ENCODE results near the gene VGLL4.

Gene VGLL4

GRCh38 chr3:11627612-11628011 is 16.1 kb downstream of the VGLL4 start:
- no peak for DNase-seq
- TF ChIP-seq GATA1 (IDR thresholded peaks at IDR 0.05; ENCODE audit: low read depth, low read length) (no peak), POLR2A (IDR thresholded peaks at IDR 0.05; ENCODE audit: low read length) (no peak)

DNA sequence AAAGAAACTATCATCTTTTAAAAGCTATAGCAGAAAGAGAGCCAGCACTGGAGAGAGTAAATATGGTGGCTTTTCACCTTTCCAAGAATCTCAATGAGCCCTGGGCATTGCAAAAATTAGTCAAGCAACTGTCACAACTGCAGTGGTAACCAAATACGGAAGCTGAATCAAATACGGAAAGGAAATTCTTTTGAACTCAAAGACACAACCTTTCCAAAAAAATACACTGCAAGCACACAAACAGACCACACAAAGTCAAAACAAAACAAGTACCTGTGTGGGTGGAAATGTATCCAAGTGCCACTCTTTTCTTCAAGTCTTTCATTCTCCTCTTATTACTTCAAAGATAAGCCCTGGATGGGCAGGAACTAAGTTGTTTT is 17.6 kb downstream of the VGLL4 start:
- DNase-seq = no peak
- no peak for TF ChIP-seq GATA1 (IDR thresholded peaks at IDR 0.05; ENCODE audit: low read depth, low read length)

DNA sequence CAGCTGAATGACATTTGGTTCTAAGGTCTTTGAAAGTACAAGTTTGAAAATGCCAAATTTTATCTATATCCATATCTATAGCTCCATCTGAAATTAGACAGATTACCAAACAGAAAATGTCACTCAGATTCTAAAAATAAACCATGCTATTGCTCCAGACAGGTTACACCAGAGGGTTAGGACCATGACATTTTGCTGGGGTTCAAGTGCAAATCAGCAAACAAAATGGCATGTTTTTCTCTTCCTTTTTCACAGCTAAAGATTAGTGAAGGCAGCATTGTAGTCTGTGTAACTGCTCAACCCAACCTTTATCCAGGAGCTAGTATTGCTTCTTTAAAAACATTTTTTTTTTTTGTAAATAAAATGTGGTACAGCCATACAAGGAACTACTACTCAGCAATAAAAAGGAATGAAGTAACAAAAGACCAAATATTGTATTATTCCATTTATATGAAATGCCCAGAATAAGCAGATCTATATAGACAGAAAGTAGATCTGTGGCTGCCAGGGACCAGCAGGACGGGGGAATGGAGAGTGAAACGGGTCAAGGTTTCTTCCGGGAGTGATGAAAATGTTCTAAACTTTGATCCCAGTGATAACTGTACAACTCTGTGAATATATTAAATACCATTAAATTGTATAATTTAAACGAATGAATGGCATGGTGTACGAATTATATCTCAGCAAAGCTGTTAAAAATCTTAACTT is 18.2 kb downstream of the VGLL4 start:
- DNase-seq = no peak
- no peak for TF ChIP-seq POLR2A (IDR thresholded peaks at IDR 0.05; ENCODE audit: low read length)

DNA sequence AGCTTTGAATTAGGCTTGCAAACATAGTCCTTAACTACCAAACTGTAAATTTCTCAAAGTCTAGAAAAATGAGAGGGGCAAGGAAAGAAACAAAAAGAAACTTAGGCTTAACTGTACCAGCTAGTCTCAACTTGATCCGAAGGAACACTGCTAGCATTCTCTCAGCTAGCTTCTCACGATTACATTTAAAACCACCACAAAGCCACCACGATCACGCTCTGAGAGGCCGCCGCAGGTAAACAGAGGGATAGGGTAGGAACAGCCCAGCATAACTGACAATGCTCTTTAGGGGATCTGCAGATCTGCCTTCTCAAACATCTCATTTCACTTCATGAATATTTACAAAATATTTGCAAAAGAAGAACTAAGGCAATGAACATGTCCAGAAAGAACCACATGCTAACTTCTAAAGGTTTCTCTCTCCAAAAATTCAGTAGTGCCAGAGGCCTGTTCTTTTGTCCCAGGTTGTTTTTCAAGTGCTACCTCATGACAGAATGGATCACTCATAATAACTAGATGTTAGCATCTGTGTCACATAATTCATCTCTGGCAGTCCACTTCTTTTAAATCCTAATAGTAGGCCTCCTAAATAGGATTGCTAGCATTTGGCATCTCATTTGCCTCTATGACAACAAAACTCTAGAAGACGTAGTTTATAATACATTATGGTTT is 18.9 kb downstream of the VGLL4 start:
- no peak for TF ChIP-seq POLR2A (IDR thresholded peaks at IDR 0.05; ENCODE audit: low read length)
- TF ChIP-seq GATA1 (IDR thresholded peaks at IDR 0.05; ENCODE audit: low read depth, low read length) = no peak
- DNase-seq = no peak

- no peak for DNase-seq
These were observed 19.6 kb downstream of the VGLL4 start for GRCh38 chr3:11624161-11624560.

DNA sequence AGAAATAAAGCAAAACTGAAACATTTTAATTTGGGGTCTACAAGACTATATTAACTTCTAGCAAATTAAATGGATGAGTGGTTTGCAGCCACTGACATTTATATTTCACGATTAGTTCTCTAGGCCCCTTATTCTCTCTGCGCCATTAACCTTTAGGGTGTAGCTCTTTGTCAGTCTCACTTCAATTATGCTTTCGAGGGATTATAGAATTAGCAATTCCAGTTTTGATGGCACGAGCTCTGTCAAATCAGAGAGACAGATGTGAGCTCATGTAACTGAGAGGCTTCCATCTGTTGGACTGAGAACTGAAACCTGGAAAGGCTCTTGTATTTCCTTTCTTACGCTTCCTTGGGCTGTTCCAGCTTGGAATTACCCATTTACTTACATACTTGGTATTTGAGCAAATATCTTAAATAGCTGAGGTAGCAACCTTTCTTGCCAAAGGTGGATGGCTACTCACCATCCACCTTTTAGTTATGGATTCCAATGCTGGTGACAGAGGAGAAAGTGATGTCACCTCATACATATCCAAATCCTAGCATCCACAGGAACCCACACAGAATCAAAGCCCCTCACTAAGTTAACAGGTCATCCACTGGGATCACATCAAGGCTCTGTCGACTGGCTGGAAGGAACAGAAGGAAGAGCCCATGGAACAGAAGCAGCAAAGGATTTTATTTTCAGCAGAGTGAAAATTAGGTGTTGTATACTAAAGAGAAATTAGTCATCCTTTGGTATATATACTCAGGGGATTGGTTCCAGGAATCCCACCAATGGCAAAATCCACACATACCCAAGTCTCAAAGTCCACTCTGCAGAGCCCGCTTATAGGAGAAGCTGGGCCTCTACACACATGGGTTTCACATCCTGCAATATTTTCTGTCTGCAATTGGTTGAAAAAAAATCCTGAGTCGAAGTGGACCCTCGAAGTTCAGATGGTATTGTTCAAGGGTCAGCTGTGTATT is 20.8 kb downstream of the VGLL4 start:
- DNase-seq = no peak
- TF ChIP-seq GATA1 (IDR thresholded peaks at IDR 0.05; ENCODE audit: low read depth, low read length) (no peak), POLR2A (IDR thresholded peaks at IDR 0.05; ENCODE audit: low read length) (no peak)

More at GRCh38 chr3:11624161-11624560, 19.6 kb downstream of the VGLL4 start:
- TF ChIP-seq GATA1 (IDR thresholded peaks at IDR 0.05; ENCODE audit: low read depth, low read length) (no peak), POLR2A (IDR thresholded peaks at IDR 0.05; ENCODE audit: low read length) (no peak)

DNA sequence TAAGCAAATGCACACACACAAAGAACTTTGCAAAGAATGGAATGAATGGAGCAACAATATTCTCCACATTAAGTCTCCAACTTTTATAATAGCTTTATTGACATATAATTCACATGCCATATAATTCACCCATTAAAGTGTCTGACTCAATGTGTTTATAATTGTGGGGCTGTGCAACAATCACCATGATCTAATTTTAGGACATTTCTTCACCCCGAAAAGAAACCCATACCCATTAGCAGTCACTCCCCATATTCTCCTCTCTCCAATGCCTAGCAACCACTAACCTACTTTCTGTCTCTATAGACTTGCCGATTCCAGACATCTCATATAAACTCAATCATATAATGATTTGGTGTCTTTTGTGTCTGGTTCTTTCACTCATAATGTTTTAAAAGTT is 22.6 kb downstream of the VGLL4 start:
- TF ChIP-seq POLR2A (IDR thresholded peaks at IDR 0.05; ENCODE audit: low read length) = no peak
- no peak for TF ChIP-seq GATA1 (IDR thresholded peaks at IDR 0.05; ENCODE audit: low read depth, low read length)
- no peak for DNase-seq

DNA sequence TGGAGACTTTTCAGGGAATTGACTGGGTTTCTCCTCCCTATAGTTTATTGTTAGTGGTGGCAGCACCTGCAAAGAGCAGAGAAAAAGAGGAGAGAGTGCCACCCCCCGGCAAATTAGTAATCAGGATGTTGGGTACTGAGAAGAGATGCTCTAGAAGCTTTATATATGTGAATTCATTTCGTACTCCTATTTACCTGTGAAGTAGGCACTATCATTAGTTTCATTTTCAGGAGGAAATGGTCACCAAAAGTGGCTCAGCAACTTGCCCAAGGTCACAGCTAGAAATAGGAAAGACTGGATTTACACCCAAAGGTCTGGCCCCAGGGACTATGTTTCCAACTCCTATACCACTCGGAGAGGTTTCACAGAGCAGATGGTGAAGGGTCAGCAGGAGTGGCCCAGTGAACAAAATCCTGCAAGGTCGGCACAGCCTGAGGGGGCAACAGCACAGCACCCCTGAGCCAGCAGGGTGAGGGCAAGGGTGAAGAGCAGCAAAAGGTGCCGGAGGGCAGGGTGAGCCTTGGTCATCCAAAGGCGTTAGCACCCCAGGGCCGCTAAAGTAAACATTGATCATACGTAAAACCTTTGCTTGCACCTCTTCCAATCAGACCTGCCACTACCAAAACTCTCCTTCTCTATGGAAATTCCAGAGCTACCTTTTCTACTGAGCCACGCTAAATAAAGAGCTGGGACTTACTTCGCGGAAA is 23.6 kb downstream of the VGLL4 start:
- TF ChIP-seq GATA1 (IDR thresholded peaks at IDR 0.05; ENCODE audit: low read depth, low read length) (no peak), POLR2A (IDR thresholded peaks at IDR 0.05; ENCODE audit: low read length) (no peak)
- no peak for DNase-seq

GRCh38 chr3:11619461-11619860 is 24.3 kb downstream of the VGLL4 start:
- no peak for TF ChIP-seq GATA1 (IDR thresholded peaks at IDR 0.05; ENCODE audit: low read depth, low read length)
- TF ChIP-seq POLR2A (IDR thresholded peaks at IDR 0.05; ENCODE audit: low read length) = no peak
- DNase-seq = no peak

- TF ChIP-seq POLR2A (IDR thresholded peaks at IDR 0.05; ENCODE audit: low read length) = no peak
- TF ChIP-seq GATA1 (IDR thresholded peaks at IDR 0.05; ENCODE audit: low read depth, low read length) = no peak
- DNase-seq = no peak
These were observed 24.8 kb downstream of the VGLL4 start for GRCh38 chr3:11618904-11619303.

- no peak for TF ChIP-seq GATA1 (IDR thresholded peaks at IDR 0.05; ENCODE audit: low read depth, low read length)
- no peak for TF ChIP-seq POLR2A (IDR thresholded peaks at IDR 0.05; ENCODE audit: low read length)
- no peak for DNase-seq
These were observed 27.2 kb downstream of the VGLL4 start for GRCh38 chr3:11616551-11616950.

GRCh38 chr3:11613851-11614487 is 29.7 kb downstream of the VGLL4 start:
- no peak for TF ChIP-seq POLR2A (IDR thresholded peaks at IDR 0.05; ENCODE audit: low read length)
- no peak for TF ChIP-seq GATA1 (IDR thresholded peaks at IDR 0.05; ENCODE audit: low read depth, low read length)
- DNase-seq = no peak

- no peak for TF ChIP-seq GATA1 (IDR thresholded peaks at IDR 0.05; ENCODE audit: low read depth, low read length)
- no peak for TF ChIP-seq POLR2A (IDR thresholded peaks at IDR 0.05; ENCODE audit: low read length)
These were observed 30.4 kb downstream of the VGLL4 start for GRCh38 chr3:11613319-11613718.

More at GRCh38 chr3:11613319-11613718, 30.4 kb downstream of the VGLL4 start:
- no peak for DNase-seq

Data from erythroblast (primary cell).